GM21526 (cell line): ENCODE data around the gene MTURN.
A peak's percentile ranks its signal among the peaks of the same experiment; 100 is the strongest.
"Not testable (repeated sequence)": the region's sequence is repeated elsewhere in the genome, so short reads cannot be mapped to it uniquely, and the experiment has no call there.

Experiments used
- ATAC-seq: cut with Tn5 transposase; IDR thresholded peaks from one replicate; pipeline ENCODE4 v1.9.1; 2021; ENCODE audit warnings: moderate library complexity; ENCODE audit not compliant: unreplicated experiment, low FRiP score

MTURN gene

DNA sequence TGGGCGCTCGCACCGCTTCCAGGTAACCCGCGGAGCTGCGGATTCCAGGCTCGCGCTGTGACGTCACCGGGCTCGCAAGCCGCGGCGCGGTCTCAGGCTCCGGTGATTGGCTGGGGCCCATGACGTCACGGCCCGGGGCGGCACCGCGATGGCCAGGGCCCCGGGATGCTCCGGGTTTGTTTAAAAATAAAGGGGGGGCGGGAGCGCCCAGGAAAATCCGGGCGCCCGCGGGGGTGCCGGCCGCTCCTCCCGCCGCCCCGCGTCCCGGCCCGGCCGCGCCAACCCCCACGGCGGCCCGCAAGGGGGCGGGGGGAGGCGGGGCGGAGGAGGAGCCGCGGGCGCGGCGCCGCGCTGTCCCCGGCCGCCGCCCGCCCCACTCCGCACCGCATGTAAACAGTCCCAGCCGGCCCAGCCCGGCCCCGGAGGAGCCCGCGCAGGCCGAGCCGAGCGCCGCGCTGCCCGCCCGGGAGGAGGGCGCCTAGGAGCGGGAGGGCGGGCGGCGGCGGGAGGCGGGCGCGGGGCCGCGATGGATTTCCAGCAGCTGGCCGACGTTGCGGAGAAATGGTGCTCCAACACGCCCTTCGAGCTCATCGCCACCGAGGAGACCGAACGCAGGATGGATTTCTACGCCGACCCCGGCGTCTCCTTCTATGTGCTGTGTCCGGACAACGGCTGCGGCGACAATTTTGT, at the start of gene MTURN:
Gene MTURN (plus strand): TSS at position 376 of the 690 bp plus-strand sequence. CDS start 151 bp downstream, at position 527.
- ATAC-seq, result peak; percentile 76

DNA sequence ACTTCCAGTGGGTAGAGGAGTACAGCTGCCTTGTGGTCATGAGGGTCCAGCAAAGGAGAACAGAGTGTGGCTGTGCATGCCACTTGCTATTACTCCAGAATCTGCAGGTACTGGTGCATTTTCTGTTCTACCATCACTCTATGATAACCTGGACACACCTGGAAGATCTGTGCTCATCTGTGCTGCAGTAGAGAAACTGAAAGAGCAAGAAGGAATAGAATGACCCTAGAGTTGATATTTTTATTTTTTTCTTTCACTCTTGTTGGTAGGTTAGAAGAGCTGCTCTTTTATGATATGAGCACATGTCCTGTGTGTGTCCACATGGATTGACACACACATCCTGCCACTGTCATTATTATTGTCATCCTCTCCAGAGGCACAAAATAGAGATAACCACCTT, 48.3 kb upstream of the MTURN start:
- ATAC-seq, result no peak

DNA sequence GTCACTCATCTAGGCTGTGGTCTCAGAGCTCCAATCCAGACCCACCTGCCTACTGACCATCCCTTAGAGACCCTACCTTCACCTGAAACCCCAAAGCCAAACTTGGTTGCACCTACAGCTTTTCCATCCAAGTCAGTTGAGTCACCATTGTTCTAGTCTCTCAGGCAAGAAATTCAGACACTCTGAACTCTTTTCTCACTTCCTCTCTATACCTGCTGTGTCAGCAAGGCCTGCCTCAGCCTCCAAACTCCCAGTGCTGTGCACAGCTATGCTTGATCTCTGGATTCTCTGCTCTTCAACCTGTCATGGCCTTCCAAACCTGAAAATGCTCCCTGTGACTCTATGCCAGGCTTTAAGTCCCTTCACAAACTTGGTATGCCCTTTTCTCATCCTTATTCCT, 47.4 kb upstream of the MTURN start:
- no peak for ATAC-seq

DNA sequence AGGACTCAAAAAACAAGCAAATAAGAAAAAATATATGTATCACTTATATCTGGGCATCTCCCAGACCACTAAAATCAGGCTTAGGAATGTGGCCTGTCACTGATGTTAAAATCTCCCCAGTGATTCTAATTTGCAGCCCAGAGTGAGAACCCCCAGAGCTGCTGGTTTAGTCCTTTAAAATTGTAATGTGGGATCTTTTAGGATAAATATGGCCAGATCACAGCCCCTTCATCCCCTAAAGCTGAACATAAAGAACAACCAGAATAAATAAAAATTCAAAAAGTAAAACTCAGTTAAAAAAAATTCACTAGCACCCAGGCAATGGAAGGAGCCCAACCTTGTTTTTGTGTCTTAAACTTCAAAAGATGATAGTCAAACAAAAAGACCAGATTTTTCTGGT, 46.4 kb upstream of the MTURN start:
- no peak for ATAC-seq

DNA sequence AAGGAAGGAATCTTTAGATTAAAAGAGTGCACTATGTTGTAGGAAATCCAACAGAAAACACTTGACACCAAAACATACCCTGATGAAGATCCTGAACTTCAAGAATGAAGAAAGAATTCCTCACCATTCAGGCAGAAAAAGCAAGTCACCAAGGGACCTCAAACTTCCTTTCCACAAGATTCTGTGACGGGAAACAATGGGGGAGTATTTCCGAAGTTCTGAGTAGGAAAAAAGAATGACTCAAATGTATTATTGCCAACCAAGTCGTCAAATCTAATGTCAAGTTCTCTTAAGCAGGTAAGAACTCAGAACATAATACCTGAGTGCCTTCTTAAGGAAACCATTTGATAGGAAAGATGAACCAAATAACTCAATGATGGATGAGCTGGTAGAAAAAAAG, 44.7 kb upstream of the MTURN start:
- no peak for ATAC-seq

DNA sequence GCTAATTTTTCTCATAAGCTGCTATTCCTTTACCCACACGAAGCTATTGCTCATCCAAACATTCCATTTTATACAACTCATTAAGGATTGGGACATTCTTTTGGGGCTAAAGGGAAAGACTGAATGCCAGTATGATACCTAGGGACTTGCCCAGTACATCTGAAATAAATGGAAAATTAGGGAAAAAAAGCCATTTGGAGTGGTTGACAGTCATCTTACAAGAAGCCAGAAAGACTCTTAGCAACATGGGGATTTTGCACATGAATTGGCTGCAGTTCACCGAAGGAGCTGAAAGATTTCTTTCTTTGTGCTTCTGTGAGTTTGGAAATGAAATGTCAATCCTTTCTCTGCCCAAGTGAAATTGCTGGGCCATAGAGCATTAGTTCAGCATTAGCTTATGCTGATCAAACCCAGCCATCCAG, 43.3 kb upstream of the MTURN start:
- no peak for ATAC-seq

GRCh38 chr7:30091987-30092386, 42.8 kb upstream of the MTURN start:
- no peak for ATAC-seq

GRCh38 chr7:30093420-30093952, 41.3 kb upstream of the MTURN start:
- ATAC-seq, result no peak

- ATAC-seq, result not testable (repeated sequence)
Measured at GRCh38 chr7:30098599-30098998, 36.2 kb upstream of the MTURN start.

DNA sequence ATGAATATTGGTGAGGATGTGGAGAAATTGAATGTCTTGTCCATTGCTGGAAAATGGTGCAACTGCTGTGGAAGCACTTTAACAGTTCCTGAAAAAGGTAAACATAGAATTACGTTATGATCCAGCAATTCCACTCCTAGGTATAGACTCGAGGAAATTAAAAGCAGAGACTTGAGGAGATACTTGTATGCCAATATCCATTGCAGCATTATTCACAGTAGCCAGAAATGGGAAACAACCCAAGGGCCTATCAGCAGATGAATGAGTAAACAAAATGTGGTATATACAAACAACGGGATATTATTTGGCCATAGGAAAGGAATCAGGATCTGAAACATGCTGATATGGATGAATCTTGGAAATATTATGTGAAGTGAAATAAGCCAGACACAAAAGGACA, 32.5 kb upstream of the MTURN start:
- ATAC-seq, result no peak

- no peak for ATAC-seq
Measured at GRCh38 chr7:30104157-30104556, 30.6 kb upstream of the MTURN start.

- ATAC-seq, result no peak
Measured at GRCh38 chr7:30112103-30112713, 22.6 kb upstream of the MTURN start.

GRCh38 chr7:30113144-30113543, 21.6 kb upstream of the MTURN start:
- no peak for ATAC-seq

GRCh38 chr7:30114536-30115238, 20.1 kb upstream of the MTURN start:
- no peak for ATAC-seq

DNA sequence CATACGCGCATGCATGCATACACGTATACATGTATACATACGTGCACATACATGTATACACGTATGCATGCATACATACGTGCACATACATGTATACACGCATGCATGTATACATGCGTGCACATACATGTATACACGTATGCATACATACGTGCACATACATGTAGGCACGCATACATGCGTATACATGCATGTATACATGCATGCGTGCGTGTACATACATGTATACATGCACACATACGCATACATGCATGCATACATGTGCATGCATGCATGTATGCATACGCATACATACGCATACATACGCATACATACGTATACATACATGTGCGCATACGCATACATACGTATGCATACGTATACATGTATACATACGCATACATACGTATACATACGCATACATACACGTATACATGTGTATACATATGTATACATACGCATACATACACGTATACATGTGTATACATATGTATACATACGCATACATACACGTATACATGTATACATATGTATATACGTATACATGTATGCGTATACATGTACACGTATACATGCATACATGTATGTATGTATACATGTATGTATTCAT, 19.0 kb upstream of the MTURN start:
- ATAC-seq, result no peak

DNA sequence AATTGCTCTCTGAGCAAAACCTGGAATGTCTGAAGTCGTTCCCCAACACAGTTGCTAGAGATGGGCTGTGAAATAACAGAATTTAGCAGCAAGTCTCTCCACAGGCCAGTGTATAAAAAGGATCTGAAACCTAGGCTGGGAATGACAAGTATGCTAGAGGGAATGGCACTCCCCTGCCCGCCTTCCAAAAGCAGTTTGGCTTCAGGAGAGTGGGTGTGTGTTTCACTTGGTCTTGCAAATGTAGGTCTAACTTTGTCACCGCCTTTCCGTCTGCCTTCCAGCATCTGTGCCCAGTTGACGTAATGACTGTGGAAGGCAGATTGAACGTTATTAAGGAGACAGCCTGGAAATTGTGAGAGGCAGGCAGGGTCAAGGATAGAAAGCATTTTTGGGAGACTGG, 18.0 kb upstream of the MTURN start:
- ATAC-seq, result no peak

GRCh38 chr7:30117896-30118295, 16.9 kb upstream of the MTURN start:
- no peak for ATAC-seq

- ATAC-seq, result no peak
Measured at GRCh38 chr7:30119890-30120577, 14.8 kb upstream of the MTURN start.

- ATAC-seq, result no peak
Measured at GRCh38 chr7:30133736-30134610, 813 bp upstream of the MTURN start.
